Nephron (organoid): Measurements from ENCODE around the gene B4GALT6.

Experiments
- H3K27ac Mint-ChIP-seq, 3 experiments: 2 replicates each; pipeline ENCODE4 v1.8.0; 2020; ENCODE audit warnings: mixed read lengths in 3 of 3, mild to moderate bottlenecking in 2 of 3, moderate library complexity in 1 of 3
- H3K27me3 Mint-ChIP-seq: 2 replicates; pipeline ENCODE4 v1.8.0; 2021; ENCODE audit warnings: low read depth, mild to moderate bottlenecking, moderate library complexity, mixed read lengths
- H3K36me3 Mint-ChIP-seq: 2 replicates; pipeline ENCODE4 v1.8.0; 2020; ENCODE audit warnings: low read depth, mixed read lengths
- H3K4me1 Mint-ChIP-seq: 2 replicates; pipeline ENCODE4 v1.8.0; 2020; ENCODE audit warnings: mixed read lengths
- H3K4me3 Mint-ChIP-seq, 3 experiments: 2 replicates each; pipeline ENCODE4 v1.8.0; 2020; ENCODE audit warnings: mild to moderate bottlenecking in 3 of 3, mixed read lengths in 3 of 3, moderate library complexity in 2 of 3
- H3K9me3 Mint-ChIP-seq: 2 replicates; pipeline ENCODE4 v1.8.0; 2020; ENCODE audit warnings: mixed read lengths
- CTCF ChIP-seq, 3 experiments: fragments of 200-600 bp; sonication (generic); IDR thresholded peaks; one replicate each; pipeline ENCODE4 v1.5.0; 2021; ENCODE audit warnings: antibody characterized with exemption in 3 of 3; ENCODE audit not compliant: unreplicated experiment in 3 of 3

B4GALT6 gene

GRCh38 chr18:31636387-31636786 is 48.0 kb downstream of the B4GALT6 start:
- H3K27me3 Mint-ChIP-seq = no peaks in the 10 kb centered on the region
- TF ChIP-seq CTCF (IDR thresholded peaks at IDR 0.05; ENCODE audit: unreplicated experiment in 3 of 3) = no peak
- no peak overlapping the region for H3K27ac Mint-ChIP-seq
- H3K4me1 Mint-ChIP-seq = no peaks in the 10 kb centered on the region
- H3K9me3 Mint-ChIP-seq = peaks cover 3% of the 10 kb centered on the region
- H3K36me3 Mint-ChIP-seq = peaks cover 35% of the 10 kb centered on the region
- no peak overlapping the region for H3K4me3 Mint-ChIP-seq

GRCh38 chr18:31634331-31634713 is 50.1 kb downstream of the B4GALT6 start:
- no peak overlapping the region for H3K4me3 Mint-ChIP-seq
- H3K36me3 Mint-ChIP-seq = peaks cover 43% of the 10 kb centered on the region
- H3K4me1 Mint-ChIP-seq = no peaks in the 10 kb centered on the region
- H3K27ac Mint-ChIP-seq = no peak overlapping the region
- H3K27me3 Mint-ChIP-seq = no peaks in the 10 kb centered on the region
- peaks cover 3% of the 10 kb centered on the region for H3K9me3 Mint-ChIP-seq
- no peak for TF ChIP-seq CTCF (IDR thresholded peaks at IDR 0.05; ENCODE audit: unreplicated experiment in 3 of 3)

- Mint-ChIP-seq H3K36me3 (peaks cover 41% of the 10 kb centered on the region), H3K9me3 (peaks cover 3% of the 10 kb centered on the region), H3K4me3 (no peak overlapping the region), H3K27me3 (no peaks in the 10 kb centered on the region), H3K27ac (no peak overlapping the region), H3K4me1 (no peaks in the 10 kb centered on the region)
- no peak for TF ChIP-seq CTCF (IDR thresholded peaks at IDR 0.05; ENCODE audit: unreplicated experiment in 3 of 3)
Measured at GRCh38 chr18:31633392-31634330, 50.7 kb downstream of the B4GALT6 start.

- no peak for TF ChIP-seq CTCF (IDR thresholded peaks at IDR 0.05; ENCODE audit: unreplicated experiment in 3 of 3)
- peaks cover 3% of the 10 kb centered on the region for H3K9me3 Mint-ChIP-seq
- no peaks in the 10 kb centered on the region for H3K27me3 Mint-ChIP-seq
Measured at GRCh38 chr18:31632356-31632755, 52.0 kb downstream of the B4GALT6 start.

GRCh38 chr18:31631526-31631925 is 52.9 kb downstream of the B4GALT6 start:
- no peak for TF ChIP-seq CTCF (IDR thresholded peaks at IDR 0.05; ENCODE audit: unreplicated experiment in 3 of 3)
- Mint-ChIP-seq H3K27ac (no peak overlapping the region), H3K9me3 (no peaks in the 10 kb centered on the region), H3K4me3 (no peak overlapping the region), H3K27me3 (no peaks in the 10 kb centered on the region), H3K4me1 (no peaks in the 10 kb centered on the region), H3K36me3 (peaks cover 44% of the 10 kb centered on the region)

More at GRCh38 chr18:31632356-31632755, 52.0 kb downstream of the B4GALT6 start:
- Mint-ChIP-seq H3K36me3 (peaks cover 43% of the 10 kb centered on the region), H3K27ac (no peak overlapping the region), H3K4me3 (no peak overlapping the region), H3K4me1 (no peaks in the 10 kb centered on the region)

- peaks cover 46% of the 10 kb centered on the region for H3K36me3 Mint-ChIP-seq
- no peaks in the 10 kb centered on the region for H3K27me3 Mint-ChIP-seq
- H3K4me1 Mint-ChIP-seq = no peaks in the 10 kb centered on the region
- H3K9me3 Mint-ChIP-seq = no peaks in the 10 kb centered on the region
- no peak overlapping the region for H3K27ac Mint-ChIP-seq
- no peak for TF ChIP-seq CTCF (IDR thresholded peaks at IDR 0.05; ENCODE audit: unreplicated experiment in 3 of 3)
- no peak overlapping the region for H3K4me3 Mint-ChIP-seq
Measured at GRCh38 chr18:31630549-31630948, 53.8 kb downstream of the B4GALT6 start.
